ENCODE results near the gene PIK3R3.

PIK3R3 gene

GRCh38 chr1:46152016-46152415, 19.6 kb upstream of the PIK3R3 start:
- no peak for FAIRE-seq
- no peak for TF ChIP-seq POLR2AphosphoS5 (IDR thresholded peaks at IDR 0.05; ENCODE audit: low read depth, low read length)
- TF ChIP-seq POLR2A (IDR thresholded peaks at IDR 0.05; ENCODE audit: low read depth, low read length): no peak
- TF ChIP-seq TAF1 (IDR thresholded peaks at IDR 0.05; ENCODE audit: borderline replicate concordance, low read depth, low read length): no peak
- no peak for DNase-seq (ENCODE audit: insufficient read length)

- DNase-seq (ENCODE audit: insufficient read length) (no peak), FAIRE-seq (no peak)
- TF ChIP-seq POLR2A (IDR thresholded peaks at IDR 0.05; ENCODE audit: low read depth, low read length) (no peak), TAF1 (IDR thresholded peaks at IDR 0.05; ENCODE audit: borderline replicate concordance, low read depth, low read length) (no peak), POLR2AphosphoS5 (IDR thresholded peaks at IDR 0.05; ENCODE audit: low read depth, low read length) (no peak)
These were observed 17.7 kb upstream of the PIK3R3 start for GRCh38 chr1:46150085-46150484.

DNA sequence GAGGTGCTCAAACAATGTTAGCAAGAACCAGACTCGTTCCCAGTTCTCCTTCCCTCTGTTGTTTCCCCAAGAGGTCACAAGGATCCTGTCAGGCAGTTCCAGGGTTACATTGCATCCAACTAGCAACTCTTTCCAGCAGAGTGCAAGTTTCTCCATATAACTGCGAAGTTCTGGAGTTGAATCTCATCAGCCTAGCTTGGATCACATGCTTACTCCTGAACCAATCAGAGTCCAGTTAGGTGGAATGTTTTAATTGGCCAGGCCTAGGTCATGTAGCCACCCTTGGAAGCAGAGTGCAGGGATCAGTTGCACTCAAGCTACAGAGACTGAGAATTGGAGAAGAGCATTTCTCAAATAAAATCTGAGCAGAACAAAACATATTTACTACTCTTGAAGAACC, 15.9 kb upstream of the PIK3R3 start:
- DNase-seq (ENCODE audit: insufficient read length) (no peak), FAIRE-seq (no peak)
- TF ChIP-seq POLR2A (IDR thresholded peaks at IDR 0.05; ENCODE audit: low read depth, low read length) (no peak), POLR2AphosphoS5 (IDR thresholded peaks at IDR 0.05; ENCODE audit: low read depth, low read length) (no peak), TAF1 (IDR thresholded peaks at IDR 0.05; ENCODE audit: borderline replicate concordance, low read depth, low read length) (no peak)

GRCh38 chr1:46137916-46138315, 5.5 kb upstream of the PIK3R3 start:
- DNase-seq (ENCODE audit: insufficient read length) (no peak), FAIRE-seq (no peak)
- TF ChIP-seq POLR2A (IDR thresholded peaks at IDR 0.05; ENCODE audit: low read depth, low read length): no peak
- TF ChIP-seq TAF1 (IDR thresholded peaks at IDR 0.05; ENCODE audit: borderline replicate concordance, low read depth, low read length): no peak
- no peak for TF ChIP-seq POLR2AphosphoS5 (IDR thresholded peaks at IDR 0.05; ENCODE audit: low read depth, low read length)

DNA sequence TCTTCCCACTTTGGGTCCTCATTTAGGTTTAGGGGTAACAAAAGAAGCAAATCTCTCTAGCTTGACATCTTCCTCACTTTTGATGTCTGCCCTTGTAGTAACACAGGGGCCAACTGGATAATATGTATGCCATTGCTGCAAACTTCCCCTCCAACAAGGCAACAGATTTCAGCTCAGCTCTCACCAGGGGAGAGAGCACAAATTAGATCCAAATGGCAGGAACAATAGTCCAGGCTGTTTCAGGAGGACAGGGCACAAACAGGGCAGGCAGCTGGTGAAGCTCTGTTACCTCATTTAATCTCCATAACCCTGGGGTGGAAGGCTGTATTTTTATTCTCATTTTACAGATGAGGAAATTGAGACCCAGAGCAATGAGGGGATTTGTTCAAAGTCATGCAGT, 4.3 kb upstream of the PIK3R3 start:
- DNase-seq (ENCODE audit: insufficient read length) (no peak), FAIRE-seq (no peak)
- TF ChIP-seq TAF1 (IDR thresholded peaks at IDR 0.05; ENCODE audit: borderline replicate concordance, low read depth, low read length) (no peak), POLR2A (IDR thresholded peaks at IDR 0.05; ENCODE audit: low read depth, low read length) (no peak), POLR2AphosphoS5 (IDR thresholded peaks at IDR 0.05; ENCODE audit: low read depth, low read length) (no peak)

GRCh38 chr1:46134660-46135331, 2.4 kb upstream of the PIK3R3 start:
- no peak for TF ChIP-seq TAF1 (IDR thresholded peaks at IDR 0.05; ENCODE audit: borderline replicate concordance, low read depth, low read length)
- TF ChIP-seq POLR2AphosphoS5 (IDR thresholded peaks at IDR 0.05; ENCODE audit: low read depth, low read length): no peak
- TF ChIP-seq POLR2A (IDR thresholded peaks at IDR 0.05; ENCODE audit: low read depth, low read length): no peak
- DNase-seq (ENCODE audit: insufficient read length): no peak
- FAIRE-seq: no peak

DNA sequence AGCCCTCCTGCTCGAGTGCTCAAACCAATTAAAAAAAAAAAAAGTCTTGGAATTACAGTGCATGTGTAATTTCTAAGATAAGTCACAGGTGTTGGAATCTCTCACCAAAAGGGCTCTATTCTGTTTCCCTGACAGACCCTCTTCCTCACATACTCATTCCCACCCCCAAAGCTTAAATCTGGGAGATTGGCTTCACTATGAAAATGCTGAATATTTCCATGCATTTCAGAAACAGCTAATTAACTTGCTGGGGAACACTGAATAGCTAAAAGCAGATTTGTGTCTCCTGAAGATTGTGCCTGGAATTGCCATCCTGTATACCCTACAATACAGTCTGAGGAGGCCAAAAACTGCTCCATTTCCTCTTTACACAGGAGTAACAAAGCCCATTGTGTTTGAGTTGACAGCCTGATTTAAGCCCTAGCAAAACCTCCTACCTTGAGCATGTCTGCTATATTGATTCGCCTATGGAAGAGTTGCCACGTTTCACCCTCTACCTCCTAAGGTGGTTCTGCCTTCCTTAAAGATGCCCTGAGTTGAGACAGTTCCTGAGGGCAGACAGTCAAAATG, 1.4 kb upstream of the PIK3R3 start:
- FAIRE-seq (no peak), DNase-seq (ENCODE audit: insufficient read length) (no peak)
- TF ChIP-seq TAF1 (IDR thresholded peaks at IDR 0.05; ENCODE audit: borderline replicate concordance, low read depth, low read length): no peak
- TF ChIP-seq POLR2AphosphoS5 (IDR thresholded peaks at IDR 0.05; ENCODE audit: low read depth, low read length): no peak
- TF ChIP-seq POLR2A (IDR thresholded peaks at IDR 0.05; ENCODE audit: low read depth, low read length): no peak

DNA sequence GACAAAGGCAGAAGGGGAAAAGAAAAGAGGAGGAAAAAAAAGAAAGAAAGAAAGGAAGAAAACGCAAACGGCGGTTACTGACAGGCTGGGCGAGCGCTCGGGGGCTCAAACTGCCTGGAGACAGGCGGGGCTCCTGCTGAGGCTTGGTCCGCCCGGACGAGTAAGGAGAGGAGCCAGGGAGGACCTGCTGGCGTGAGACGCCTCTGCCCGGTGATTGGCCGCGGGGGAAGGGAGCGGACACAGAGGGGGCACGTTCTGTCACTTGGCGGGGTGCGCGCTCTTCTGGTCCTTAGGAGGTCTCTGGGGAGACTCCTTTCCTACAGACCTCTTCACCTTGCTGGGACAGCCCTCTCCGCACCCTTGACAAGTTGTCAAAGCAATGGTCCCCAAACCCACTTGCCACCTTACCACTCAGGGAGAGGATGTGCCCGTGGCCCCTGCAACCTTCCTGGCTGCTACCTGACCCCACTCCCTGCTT, 791 bp upstream of the PIK3R3 start:
- FAIRE-seq: peak; percentile 36
- DNase-seq (ENCODE audit: insufficient read length): peak; percentile 61
- TF ChIP-seq POLR2AphosphoS5 (IDR thresholded peaks at IDR 0.05; ENCODE audit: low read depth, low read length) (no peak; the same call in 1 of the 2 replicates), TAF1 (IDR thresholded peaks at IDR 0.05; ENCODE audit: borderline replicate concordance, low read depth, low read length) (peak; percentile 23; the same call in 1 of the 2 replicates), POLR2A (IDR thresholded peaks at IDR 0.05; ENCODE audit: low read depth, low read length) (peak; percentile 54; the same call in 1 of the 2 replicates)

DNA sequence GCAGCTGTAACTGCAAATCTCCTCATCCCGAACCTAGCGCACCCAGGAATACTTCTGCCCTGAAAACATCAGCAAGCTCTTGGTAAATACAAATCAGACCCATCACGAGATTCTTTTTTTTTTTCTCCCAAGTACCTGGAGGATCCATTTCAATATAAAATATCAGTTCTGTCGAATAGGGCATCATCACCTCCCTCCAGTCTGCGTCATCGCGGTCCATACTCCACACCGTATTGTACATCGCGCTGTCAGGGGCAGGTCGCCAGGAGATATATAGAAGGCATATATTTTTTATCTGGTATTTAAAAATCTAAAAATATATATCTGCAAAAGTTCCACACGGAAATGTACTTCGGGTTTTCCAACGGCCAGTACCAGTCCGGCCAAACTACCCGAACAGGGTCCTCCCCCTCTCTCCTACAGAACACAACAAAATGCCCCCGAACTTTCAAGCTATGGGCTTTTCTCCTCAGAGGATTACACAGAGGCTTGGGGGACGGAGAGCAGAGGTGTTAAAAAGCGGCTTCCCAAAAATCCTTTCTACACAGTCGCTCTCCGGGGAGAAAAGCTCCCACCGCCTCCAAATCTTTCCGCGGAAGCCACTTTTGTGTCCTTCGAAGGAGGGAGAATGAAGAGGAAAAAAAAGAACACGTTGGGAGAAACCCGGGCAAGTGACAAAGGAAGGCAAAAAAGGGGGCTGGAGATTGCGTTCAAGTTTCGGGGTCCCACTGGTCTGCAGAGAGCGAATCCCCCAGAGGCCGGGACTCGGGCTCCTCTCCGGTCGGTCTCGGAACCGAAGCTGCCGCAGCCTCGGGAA, 509 bp downstream of the PIK3R3 start:
- FAIRE-seq: peak; percentile 44
- TF ChIP-seq TAF1 (IDR thresholded peaks at IDR 0.05; ENCODE audit: borderline replicate concordance, low read depth, low read length) (no peak), POLR2A (IDR thresholded peaks at IDR 0.05; ENCODE audit: low read depth, low read length) (no peak), POLR2AphosphoS5 (IDR thresholded peaks at IDR 0.05; ENCODE audit: low read depth, low read length) (no peak)

DNA sequence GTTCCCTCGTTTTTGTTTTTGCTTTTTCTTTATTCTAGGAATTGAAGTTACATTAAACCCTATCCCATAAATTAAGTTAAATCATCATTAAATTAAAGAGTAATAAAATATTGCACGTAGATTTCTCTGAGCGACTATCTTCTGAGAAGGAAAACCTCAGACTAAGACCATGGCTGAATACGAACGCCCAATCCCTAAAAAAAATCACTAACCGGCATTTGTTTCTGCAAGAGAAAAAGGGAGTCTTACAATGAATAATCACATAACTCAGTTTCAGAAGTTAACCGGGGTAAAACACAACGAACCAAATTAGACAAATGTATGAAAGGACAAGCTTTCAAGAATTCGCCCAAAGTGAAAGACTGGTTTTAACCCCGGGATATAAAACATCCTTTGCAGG, 1.3 kb downstream of the PIK3R3 start:
- no peak for TF ChIP-seq TAF1 (IDR thresholded peaks at IDR 0.05; ENCODE audit: borderline replicate concordance, low read depth, low read length)
- TF ChIP-seq POLR2A (IDR thresholded peaks at IDR 0.05; ENCODE audit: low read depth, low read length): no peak
- TF ChIP-seq POLR2AphosphoS5 (IDR thresholded peaks at IDR 0.05; ENCODE audit: low read depth, low read length): no peak
- DNase-seq (ENCODE audit: insufficient read length) (no peak), FAIRE-seq (no peak)

More for the DNA sequence above, 509 bp downstream of the PIK3R3 start:
- no peak for DNase-seq (ENCODE audit: insufficient read length)

DNA sequence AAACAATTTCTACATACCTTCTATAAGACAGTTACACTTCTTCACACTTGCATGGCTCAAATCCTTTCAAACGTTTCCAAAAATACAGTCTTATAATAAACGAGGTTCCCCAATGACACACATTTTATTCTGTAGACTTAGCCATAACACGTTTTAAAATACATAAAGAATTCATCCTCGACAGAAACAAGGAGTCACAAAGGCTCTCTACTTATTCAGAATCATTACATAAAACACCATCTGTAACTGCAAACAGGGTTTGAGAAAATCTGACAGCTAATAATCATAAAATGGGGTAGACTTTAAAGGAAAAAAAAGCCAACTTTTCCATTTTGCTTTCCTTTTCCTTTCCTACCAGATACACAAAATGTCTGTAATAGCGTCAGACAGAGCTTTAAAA, 1.8 kb downstream of the PIK3R3 start:
- DNase-seq (ENCODE audit: insufficient read length): no peak
- TF ChIP-seq POLR2A (IDR thresholded peaks at IDR 0.05; ENCODE audit: low read depth, low read length) (no peak), POLR2AphosphoS5 (IDR thresholded peaks at IDR 0.05; ENCODE audit: low read depth, low read length) (no peak), TAF1 (IDR thresholded peaks at IDR 0.05; ENCODE audit: borderline replicate concordance, low read depth, low read length) (no peak)
- FAIRE-seq: no peak

Measured in GM12892 (cell line).